T follicular helper cell (primary cell): ENCODE data around the gene PHF12.
"Not testable (repeated sequence)": the region's sequence is repeated elsewhere in the genome, so short reads cannot be mapped to it uniquely, and the experiment has no call there.

ENCODE experiments used
- DNase-seq: peaks from one replicate; pipeline ENCODE4 v3.0.0-alpha.2; 2020; ENCODE audit warnings: low read depth

Gene PHF12

GRCh38 chr17:28929787-28930186 lies 21.5 kb downstream of the PHF12 start:
- no peak for DNase-seq

- DNase-seq, result no peak
These were observed 23.3 kb downstream of the PHF12 start for GRCh38 chr17:28928061-28928460.

DNA sequence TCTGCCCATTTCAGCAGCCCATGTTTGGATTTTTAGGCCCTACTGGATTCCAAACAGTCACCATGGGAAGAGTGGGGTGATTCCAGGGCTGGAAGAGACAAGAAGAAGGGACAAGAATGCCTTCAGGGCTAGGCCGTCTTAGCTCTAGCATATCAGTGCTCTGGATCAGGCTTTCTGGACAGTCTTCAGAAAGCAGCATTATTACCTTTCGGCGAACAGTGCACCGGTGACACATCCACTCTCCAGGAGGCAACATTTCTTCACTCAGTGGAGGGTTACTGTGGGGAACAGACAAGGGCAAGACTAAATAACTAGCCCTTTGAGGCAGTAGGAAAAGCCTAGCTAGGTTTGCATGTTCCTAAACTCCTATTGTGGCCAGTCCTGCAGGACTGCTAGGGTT lies 24.5 kb downstream of the PHF12 start:
- no peak for DNase-seq

- no peak for DNase-seq
These were observed 25.0 kb downstream of the PHF12 start for GRCh38 chr17:28926366-28926765.

DNA sequence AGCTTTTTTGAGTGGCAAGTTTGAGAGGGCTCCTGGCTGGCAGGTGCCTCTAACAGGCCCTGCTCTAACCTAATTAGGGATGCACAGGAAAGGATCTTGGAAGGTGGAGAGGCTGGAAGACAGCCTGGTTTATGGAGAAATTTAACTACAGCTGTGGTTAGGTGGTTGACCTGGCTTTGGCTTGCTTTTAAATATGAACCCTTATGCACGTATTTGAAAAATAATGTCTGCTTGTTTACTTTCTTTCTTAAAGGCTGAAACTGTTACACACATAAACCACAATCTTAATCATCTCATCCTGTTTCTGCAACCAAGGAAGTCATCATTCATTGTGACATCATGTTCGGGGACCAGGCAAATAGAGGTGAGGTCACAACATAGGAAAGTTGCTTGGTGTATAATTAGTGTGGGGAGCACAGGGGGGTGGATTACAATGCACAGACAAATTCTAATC lies 25.4 kb downstream of the PHF12 start:
- peak; percentile 45 for DNase-seq

DNA sequence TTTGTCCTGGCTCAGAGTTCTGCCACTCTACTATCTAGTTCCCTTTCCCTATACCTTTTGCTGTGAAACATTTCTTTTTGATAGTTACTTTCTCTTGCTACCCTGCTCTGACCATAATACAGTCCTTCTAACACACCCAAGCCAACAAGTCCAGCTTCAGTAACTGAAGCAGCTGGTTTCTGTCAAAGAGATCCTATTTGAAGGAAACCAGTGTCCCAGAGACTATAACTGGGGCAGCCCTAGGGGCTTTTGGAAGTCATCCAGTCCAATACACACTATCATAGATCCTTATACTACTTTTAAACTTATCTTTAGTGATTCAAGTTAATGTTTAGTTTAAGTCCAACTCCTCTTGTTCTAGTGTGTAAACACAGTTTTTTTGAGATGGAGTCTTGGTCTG lies 31.1 kb downstream of the PHF12 start:
- DNase-seq, result no peak

DNA sequence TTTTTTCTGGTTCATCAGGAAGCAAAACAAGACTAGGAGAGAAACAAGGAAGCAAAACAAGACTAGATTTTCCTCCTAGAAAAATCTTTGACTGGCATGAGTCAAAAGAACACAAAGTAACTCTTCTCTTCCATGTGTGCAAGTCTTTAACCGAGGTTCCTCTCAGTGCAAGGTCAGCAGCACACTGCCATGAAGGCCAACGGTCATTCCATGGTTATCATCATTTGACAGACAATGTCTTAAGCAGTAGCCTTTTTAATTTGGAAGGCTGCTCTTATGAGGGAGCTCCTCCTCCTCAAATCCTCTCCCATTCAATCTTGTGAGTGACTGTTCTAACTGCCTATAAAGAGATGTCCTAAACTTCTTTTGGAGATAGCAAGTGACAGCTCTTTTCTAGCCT lies 33.0 kb downstream of the PHF12 start:
- no peak for DNase-seq

DNA sequence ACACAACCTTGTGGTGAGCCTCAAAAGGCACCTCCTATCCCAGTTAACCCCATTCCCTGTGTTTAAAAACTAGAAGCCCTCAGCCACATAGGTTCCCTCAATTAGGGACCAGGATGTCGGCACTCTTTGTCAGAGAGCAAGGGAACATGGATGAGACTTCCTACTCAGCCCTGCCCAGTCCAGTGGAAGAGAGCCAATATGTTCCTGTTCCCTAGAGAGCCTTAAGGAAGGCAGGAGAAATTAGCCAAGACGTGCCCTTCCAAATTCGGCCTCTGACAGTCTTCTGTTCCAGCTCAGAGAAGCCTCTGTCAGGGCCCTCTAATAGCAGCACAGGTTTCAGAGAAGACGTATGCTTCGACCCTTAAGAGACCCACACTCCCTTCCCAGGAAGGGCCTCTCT lies 33.9 kb downstream of the PHF12 start:
- DNase-seq, result no peak

DNA sequence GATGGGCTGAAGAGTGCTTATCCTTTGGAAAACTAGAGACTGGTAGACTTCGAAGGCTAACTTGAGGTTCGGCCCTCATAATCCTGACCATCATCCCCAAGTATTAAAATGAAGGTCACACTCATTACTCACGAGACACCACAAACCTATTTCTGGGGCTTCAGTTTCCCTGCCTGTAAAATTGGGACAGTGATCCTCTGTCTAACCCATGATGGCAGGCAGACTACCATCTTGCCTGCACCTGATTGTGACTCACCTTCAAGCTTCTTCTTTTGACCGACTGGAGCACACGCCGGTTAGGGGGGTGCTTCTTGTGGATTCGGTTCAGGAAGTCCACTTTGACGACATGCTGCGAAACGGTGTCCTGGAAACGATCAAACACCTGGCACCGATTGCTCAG lies 34.3 kb downstream of the PHF12 start:
- no peak for DNase-seq

DNA sequence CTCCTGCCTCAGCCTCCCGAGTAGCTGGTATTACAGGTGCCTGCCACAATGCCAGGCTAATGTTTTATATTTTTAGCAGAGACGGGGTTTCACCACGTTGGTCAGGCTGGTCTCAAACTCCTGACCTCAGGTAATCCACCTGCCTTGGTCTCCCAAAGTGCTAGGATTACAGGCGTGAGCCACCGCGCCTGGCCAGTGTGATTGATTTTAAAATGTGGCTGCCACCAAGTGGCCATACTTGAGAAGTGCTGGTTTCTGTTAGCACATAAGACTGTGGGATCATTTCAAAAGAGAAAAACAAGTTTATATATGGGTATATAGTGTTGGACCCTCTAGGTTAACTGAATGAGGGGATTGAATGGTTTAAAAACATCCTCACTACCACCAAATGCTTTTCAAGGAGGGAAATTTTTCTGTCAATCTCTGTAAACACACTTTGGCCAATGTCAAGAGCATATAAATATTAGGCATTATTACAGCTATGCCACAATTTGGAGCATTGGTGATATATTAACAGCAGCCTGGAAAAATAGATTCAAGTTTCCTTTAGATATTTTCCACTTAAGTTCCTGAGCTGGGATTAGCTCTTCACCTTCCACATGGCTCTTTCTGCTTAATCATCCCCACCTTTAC lies 34.9 kb downstream of the PHF12 start:
- DNase-seq, result no peak

DNA sequence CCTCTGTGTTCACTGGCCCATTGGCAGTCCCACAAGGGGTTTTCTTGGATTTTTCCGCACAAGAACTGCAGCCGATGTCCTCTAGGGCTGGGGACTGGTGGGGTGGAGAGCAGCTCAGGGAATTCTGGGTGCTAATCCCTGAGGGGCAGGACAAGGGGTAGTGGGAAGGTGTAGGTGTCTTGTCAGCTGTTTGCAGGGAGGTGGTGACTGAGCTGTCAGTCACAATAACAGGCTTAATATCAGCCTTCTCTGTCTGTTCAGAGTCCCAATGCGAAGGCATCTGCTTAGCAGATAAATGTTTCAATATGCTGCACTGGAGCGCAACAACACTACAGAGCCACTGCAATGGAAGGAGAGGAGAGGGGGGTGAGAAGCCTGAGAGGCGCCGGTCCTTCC lies 38.4 kb downstream of the PHF12 start:
- no peak for DNase-seq

- no peak for DNase-seq
These were observed 38.9 kb downstream of the PHF12 start for GRCh38 chr17:28912281-28912937.

- DNase-seq, result no peak
These were observed 39.8 kb downstream of the PHF12 start for GRCh38 chr17:28911411-28912045.

- DNase-seq, result no peak
These were observed 40.8 kb downstream of the PHF12 start for GRCh38 chr17:28910534-28910933.

- no peak for DNase-seq
These were observed 42.6 kb downstream of the PHF12 start for GRCh38 chr17:28908640-28909167.

DNA sequence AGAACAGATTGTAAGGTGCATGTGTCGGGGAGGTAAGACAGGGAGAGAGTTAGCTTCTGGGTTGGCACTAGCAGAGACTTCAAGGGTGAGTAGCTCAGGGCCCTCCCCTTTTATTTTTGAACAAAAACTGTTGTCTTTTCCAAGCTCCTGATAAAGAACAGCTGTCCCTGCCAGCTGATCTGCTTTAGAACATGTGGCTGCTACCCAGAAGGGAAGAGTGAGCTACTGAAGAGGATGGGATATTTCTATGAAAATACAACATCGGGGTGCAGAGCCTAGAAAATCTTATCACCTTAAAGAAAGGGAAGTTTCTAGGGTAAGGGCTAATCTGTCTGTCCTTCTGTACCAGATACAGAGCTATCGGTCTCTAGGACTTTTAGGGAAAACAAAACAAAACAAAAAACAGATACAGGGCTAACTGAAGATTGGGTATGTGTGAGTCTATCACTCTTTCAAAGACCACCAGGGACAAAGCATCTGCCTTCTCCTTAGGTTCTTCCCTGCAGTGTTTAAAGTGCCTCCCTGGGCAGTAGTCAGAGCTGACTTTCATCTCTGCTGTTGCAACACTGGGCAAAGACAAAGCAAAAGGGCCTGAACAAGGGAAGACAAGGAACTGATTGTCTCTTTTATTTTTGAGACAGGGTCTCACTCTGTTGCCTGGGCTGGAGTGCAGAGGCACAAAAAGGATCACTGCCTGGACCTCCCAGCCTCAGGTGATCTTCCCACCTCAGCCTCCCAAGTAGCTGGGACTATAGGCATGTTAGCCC lies 43.4 kb downstream of the PHF12 start:
- DNase-seq, result no peak

DNA sequence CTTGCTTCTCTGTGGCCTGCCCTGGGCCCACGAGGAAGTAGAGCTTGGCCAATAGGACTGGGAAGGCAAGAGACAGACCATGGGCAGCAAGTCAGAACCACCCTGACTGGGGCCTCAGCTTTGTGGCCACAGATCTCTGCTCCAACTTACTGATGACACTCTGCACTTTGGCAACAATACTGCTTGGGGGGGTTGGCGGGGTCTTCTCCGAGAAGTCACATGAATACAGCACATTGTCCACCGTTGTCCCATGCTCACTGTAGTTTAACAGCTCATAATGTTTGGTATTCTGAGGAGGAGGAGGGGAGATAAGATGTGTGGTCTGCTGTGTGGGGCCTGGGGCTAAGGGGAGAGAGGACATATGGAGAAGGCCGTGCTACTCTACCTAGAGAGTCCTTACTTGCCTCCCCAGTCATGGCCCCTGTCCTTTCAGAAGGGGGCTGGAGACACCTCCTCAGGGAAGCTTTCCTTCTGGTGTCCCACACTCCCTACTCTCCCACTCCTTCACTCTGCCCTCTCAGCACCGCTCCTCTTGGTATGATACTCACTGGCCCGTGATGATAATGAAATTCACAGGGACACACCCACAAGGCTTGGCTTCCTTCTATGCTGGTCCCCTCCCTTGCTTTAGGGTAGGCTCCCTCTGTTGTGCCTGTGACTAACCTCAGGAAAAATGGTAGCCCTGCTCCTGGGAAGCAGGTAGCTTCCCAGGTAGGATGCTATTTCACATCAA lies 44.4 kb downstream of the PHF12 start:
- no peak for DNase-seq

DNA sequence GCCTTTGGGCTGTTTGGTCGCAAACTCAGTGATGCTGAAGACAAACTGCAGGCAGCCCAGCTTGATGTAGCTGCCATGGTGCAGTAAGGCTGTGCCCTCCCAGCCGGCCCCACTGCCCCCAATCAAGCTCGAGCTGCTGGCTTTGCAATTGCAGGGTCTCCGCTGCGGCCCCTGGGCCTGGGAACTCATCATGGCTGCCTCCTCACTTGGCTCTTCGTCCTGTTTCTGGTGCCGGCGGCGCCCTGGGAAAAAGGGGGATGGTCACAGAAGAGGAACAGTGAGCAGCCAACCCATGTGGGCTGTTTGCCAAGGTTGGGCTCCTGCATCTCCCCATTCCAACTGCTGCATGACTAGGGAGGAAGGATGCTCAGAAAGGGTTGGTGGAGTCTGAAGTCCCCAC lies 45.0 kb downstream of the PHF12 start:
- DNase-seq, result no peak

DNA sequence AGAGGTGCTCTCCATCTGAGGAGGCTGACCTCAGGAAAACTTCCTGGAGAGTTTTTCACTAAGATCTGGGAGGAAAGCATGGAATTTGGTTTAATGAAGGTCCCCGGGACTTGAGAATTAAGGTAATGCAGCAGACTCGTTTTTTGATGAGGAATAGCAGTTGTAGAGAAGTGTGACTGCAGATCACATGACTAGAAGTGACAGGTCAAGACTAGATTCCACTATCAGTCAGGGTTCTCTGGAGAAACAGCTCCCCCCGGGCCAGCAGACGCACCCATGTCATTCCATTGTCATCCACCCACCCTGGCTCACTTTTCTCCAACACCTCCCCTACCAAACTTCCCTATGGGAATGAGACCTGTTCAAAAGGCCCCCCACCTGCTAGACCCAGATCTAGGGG lies 46.5 kb downstream of the PHF12 start:
- no peak for DNase-seq

DNA sequence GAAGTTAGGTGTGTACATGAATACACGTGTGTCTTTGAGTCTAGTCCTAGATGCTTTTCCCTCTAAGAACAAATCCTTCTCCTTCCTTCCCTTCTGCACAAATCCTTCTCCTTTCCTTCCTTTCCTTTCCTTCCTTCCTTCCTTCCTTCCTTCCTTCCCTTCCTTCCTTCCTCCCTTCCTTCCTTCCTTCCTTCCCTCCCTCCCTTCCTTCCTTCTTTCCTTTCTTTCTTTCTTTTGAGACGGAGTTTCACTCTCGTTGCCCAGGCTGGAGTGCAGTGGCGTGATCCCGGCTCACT lies 47.8 kb downstream of the PHF12 start:
- DNase-seq, result not testable (repeated sequence)

DNA sequence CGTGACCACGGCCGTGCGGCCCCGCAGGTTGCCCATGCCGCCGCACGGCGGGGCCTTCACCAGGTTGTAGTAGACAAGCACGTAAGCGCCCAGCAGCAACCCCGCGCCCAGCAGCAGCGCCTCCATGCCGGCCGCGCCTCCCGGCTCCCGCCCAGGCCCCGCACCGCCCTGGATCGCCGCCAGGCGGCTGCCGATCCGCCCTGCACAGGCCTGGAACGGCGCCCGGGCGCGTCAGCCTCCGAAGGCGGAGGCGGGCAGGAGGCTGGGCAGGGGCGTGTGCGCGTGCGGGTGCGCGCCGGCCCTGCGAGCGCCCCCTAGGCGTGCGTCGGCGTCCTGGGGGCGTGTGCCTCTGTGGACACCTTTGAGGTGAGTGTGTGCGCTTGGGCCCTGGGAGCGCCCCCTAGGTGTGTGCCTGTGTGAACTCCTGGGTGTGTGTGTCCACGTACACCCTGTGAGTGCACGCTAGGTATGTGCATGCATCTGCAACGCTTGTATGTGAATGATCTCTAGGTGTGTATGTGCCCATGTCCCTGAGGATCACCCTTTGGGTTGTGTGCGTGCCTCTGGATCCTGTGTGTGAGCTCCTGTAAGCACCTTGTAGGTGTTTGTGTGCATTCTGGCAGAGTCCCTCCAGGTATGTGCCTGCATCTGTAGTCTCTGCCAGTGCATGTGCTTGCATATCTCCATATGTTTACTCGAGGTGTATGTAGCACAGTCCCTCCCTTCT lies 48.3 kb downstream of the PHF12 start, which contains the start of gene DHRS13:
DHRS13 (minus strand) TSS at position 261 of the 727 bp plus-strand sequence; CDS start at position 126, 135 bp downstream.
- peak; percentile 93 for DNase-seq
